ENCODE measurements around the gene SERPINB5.
A peak's percentile ranks its signal among the peaks of the same experiment; 100 is the strongest.

The SERPINB5 gene

DNA sequence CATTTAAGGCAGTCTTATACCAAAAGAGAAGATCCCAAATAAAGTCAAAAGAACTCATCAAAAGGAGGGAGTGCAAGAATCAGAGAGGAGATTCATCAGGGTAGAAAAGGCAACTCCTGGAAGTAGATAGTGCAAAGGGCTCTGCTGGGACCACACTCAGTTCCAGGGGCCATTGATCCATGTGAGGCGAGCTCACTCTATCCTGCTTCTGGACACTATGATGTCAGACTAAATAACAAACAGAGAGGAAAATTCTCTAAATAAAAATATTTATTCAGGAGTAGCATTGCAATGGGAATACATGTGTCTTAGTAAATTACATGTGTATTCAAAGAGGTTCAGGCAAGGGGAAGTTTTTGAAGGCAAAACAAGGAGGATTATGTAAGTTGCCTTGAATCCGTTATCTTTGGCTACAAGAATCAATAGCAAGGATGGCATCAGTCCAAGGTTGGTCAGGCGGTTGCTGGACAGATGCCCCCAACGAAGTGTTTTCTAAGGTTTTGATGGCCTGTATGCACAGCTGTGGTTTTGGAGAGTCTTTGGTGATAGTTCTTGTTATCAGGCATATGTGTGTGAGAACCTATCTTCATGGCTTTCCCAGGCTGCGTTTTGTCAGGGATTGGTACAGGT is 52.2 kb downstream of the SERPINB5 start:
- no peak for DNase-seq (ENCODE audit: low read depth)

DNA sequence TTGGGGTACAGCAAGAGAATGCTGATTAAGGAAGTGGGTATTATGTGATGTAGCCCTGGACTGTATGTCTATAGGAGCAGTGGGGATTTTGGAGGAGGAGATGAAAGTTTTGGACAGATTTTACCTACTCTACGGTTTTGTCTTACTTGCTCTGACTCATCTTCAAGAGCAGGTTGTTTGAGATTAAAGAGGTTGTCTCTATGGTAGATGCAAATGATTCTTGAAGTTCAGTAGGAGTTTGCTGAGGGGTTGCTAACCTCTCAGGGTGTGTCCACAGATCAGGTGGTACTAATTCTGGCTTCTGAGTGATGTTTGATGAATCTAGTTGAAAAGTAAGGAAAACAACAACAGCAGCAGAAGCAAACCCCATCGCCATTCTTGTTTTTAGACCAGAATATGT is 55.7 kb downstream of the SERPINB5 start:
- DNase-seq (ENCODE audit: low read depth): no peak

GRCh38 chr18:63534615-63535014 is 57.9 kb downstream of the SERPINB5 start:
- DNase-seq (ENCODE audit: low read depth): no peak

DNA sequence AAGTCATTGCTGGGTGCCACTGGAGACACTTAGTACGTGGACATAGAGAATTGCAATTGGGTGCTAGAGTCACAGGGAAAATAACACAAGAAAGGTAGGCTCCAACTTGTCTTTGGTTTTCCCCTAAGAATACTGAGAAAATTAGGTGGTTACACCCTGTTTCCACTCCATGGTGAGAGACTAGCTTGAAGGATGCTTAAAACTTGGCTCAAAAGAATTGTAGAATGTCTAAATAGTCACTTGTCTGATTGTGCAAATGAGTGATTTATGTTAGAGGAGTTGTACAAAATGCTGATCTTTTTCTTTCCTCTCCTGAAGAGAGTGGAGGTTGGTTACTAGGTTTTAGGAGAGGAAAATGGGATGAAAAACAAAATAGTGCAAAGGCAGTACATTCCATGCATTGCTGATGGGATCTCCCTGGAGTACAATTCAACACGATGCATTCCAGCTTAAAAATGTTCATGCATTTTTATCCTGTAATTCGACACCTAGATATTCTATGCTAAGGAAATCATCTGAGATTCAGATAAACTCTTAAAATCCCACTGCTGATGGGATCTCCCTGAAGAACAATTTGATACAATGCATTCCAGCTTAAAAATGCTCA is 63.2 kb downstream of the SERPINB5 start:
- DNase-seq (ENCODE audit: low read depth): peak; percentile 54

DNA sequence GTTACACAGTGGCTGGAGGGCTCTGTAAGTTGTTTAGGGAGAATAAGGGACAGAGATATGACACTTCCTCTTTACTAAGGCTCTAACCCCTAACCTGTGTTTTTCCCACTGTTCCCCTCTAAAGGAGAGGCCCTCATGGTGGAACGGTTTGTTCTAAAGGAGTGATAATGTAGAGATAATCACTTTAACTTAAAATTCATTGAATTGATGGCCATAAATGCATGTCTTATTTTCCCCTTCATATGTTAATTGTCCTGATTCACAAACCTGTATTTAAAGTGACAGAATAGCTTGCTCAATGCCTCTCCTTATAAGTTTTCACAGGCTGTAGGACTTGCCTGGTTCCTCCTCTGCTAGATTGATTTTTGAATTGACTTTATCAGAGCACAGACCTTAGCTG is 65.3 kb downstream of the SERPINB5 start, which contains the start of gene SERPINB12:
SERPINB12 (plus strand) TSS at position 301 of the 400 bp plus-strand sequence. CDS start 13,791 bp downstream, outside the sequence.
- DNase-seq (ENCODE audit: low read depth): no peak

DNA sequence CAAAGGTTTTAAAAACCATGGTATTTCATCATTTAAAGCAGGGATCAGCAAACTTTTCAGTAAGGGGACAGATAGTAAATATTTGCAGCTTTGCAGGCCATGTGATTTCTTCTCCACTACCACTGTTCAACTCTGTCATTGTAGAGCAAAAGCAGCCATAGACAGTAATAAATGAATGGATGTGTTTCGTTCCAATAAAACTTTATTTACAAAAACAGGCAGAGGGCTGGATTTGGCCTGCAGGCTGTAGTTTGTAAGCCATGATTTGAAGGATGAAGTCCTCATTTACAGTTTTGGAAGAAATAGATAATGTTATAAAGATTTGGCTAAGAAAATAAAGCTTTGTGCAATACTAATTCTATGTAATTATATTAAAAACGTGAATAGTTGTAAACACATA is 67.3 kb downstream of the SERPINB5 start:
- no peak for DNase-seq (ENCODE audit: low read depth)

GRCh38 chr18:63545000-63545399 is 68.2 kb downstream of the SERPINB5 start:
- no peak for DNase-seq (ENCODE audit: low read depth)

GRCh38 chr18:63550068-63550467 is 73.3 kb downstream of the SERPINB5 start:
- no peak for DNase-seq (ENCODE audit: low read depth)

DNA sequence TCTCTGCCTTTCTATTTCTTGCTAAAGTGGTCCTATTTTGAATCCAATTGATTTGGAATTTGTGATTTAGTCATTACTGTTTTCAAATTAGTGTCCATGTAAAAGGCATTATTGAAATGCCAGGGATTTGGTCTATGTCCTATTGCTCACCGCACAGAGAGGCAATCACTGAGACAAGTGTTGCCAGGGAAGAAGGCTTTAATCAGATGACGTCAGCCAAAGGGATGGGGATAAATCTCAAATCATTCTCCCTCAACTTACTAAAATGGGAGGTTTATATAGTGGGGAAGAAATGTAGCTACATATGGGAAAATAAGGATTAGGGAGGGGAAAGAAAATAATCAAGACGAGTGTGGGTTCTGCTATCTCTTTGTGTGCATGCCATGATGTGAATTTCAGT is 75.0 kb downstream of the SERPINB5 start:
- DNase-seq (ENCODE audit: low read depth): no peak

DNA sequence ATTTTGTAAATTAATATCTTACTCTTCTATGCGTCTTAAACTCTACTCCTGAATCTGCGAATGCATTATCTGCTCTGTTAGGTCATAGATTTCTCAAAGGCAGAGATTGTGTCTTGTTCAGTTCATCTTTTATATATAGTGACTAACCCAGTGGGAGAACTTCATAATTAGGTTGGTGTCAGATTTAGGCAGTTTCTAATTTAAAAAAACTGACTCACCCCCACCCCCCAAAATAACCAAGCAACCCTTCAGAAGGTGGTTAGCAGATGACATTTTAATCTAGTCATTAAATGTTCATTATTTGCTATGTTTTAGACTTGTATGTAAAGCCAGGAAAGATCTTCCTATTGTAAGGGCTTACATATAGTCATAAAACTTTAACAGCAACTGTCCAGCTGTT is 75.8 kb downstream of the SERPINB5 start:
- DNase-seq (ENCODE audit: low read depth): no peak

- DNase-seq (ENCODE audit: low read depth): peak; percentile 73
These were observed 76.3 kb downstream of the SERPINB5 start for GRCh38 chr18:63553081-63553480.

Data from iris pigment epithelial cell (primary cell).